ENCODE data around the gene EHBP1L1.

Gene EHBP1L1

GRCh38 chr11:65580031-65580692 is 4.3 kb downstream of the EHBP1L1 start:
- DNase-seq, result no peak

GRCh38 chr11:65580756-65581155 is 4.9 kb downstream of the EHBP1L1 start:
- DNase-seq, result no peak

GRCh38 chr11:65581928-65582327 is 6.1 kb downstream of the EHBP1L1 start:
- DNase-seq, result no peak

GRCh38 chr11:65583589-65583988 is 7.7 kb downstream of the EHBP1L1 start:
- DNase-seq, result no peak

- DNase-seq, result no peak
Measured at GRCh38 chr11:65584106-65584505, 8.3 kb downstream of the EHBP1L1 start.

DNA sequence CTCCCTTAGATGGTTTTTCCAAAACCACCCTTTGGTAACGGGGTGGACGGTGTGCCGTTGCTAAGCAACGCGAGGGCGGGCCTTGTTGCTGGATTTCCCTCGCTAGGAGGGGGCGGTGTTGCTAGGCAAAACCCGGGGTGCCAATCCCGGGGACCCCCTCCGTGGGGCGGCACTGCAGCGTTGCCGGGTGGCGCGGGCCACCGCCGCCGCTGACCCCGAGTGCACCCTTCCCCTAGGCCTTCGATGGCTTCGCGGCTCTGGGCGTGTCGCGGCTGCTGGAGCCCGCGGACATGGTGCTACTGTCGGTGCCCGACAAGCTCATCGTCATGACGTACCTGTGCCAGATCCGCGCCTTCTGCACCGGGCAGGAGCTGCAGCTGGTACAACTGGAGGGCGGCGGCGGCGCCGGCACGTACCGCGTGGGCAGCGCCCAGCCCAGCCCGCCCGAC is 8.9 kb downstream of the EHBP1L1 start:
- no peak for DNase-seq

- peak; percentile 49 for DNase-seq
Measured at GRCh38 chr11:65585396-65586246, 9.8 kb downstream of the EHBP1L1 start.

DNA sequence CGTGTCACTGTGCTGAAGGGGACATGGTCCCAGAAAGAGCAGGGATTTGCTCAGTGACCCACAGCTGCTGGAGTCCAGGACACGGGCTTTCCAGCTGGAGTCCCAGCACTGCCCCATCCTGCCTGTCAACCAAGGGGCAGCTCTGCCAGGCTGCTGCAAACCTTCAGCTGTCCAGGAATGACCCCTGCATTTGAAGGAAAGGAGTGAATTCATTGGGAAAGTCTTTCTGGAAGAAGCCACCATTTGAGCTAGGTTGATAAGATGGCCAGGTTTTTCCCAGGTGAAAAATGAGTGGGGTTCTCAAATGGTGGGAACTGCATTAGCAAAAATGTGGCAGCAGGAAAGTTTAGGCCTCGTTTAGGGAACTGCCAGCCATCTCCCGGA is 10.4 kb downstream of the EHBP1L1 start:
- DNase-seq, result no peak

DNA sequence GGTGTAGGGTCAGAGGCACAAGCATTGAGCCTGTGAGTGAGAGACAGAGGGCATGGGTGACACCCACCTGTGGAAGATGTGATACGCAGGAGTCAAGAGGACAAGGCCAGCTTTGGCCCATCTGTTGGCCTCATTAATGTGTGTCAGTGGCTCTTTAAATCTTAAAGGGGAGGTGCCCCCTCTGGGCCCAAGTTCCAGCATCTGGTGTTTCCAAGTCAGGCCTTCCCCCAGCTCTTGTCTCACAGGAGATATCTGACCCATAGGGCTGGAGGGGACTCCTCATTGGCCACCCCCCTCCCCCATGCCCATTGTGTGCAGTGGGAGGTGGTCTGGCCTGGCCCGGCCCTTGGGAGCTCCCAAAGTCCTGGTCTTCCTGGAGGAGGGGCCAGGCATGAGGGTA is 10.8 kb downstream of the EHBP1L1 start:
- DNase-seq, result no peak

- no peak for DNase-seq
Measured at GRCh38 chr11:65588199-65589054, 12.6 kb downstream of the EHBP1L1 start.

DNA sequence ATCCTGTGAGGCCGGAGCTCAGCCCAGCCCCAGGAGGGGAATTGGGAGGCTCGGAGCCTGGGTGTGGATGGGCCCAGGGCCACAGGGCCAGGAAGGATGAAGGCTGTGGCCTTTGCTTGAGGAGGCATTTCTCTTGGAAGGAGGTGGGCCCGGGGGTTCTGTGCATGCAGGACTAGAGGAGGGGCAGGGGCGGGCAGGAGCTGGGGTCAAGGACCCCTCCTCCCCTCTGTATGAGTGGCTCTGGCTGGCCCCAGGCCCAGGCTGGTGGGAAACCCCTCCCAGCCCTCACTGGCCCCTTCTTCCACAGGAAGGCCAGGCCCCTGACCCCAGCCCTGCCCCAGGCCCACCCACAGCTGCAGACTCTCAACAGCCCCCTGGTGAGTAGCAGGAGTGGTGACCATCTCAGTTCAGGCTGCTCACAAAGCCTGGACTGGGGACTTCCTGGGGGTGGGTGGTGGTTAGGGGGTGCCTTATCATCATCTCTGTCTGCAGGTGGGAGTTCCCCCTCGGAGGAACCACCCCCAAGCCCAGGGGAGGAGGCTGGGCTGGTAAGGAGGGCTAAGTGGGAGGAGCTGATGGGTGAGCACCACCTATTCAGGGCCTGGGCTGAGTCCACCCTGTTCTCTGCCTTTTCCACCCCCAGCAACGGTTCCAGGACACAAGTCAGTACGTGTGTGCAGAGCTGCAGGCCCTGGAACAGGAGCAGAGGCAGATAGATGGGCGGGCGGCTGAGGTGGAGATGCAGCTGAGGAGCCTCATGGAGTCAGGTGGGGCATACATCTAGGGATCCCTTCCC is 13.8 kb downstream of the EHBP1L1 start:
- DNase-seq, result no peak

- DNase-seq, result peak; percentile 54
Measured at GRCh38 chr11:65590240-65590738, 14.4 kb downstream of the EHBP1L1 start.

- peak; percentile 54 for DNase-seq
Measured at GRCh38 chr11:65591939-65592857, 16.3 kb downstream of the EHBP1L1 start.

- DNase-seq, result peak; percentile 70
Measured at GRCh38 chr11:65592858-65593517, 17.1 kb downstream of the EHBP1L1 start.

DNA sequence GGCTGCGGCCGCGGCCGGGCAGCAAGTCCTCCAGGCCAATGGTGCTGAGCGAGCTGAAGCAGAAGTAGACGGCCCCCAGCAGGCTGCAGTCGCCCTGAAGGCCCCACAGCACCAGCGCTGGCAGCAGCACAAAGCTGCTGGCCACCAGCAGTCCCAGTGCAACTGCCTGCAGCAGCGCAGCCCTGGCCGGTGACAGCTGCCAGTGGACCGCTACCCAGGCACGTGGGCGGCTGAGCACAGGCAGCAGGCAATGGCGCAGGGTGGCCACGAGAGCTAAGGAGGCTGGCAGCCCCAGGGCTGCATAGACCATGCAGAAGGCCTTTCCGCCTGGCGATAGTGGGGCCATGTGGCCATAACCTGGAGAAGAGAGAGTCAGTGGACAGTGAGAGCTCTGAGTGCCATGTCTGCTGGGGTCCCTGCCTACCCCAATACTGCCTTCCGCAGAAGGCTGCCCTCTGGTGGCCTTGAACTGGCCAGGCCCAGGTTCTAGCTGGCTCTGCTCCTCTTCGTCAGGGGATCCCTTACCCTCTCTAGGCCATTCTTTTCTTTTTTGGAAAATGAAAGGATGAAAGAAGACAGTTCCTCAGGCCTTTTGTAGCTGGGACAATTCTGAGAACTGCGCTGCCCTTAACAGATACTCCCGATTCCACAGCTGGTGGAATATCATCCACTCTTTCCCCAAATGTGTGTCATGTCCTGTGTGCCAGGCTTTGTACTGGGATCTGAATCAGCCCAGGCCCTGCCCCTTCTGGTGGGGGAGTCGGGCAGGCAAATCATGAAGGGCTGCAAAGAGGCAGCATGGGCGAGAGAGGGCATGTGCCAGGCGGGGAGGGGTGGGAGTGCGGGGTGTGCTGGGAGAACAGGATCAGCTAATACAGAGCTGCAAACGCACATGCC is 17.9 kb downstream of the EHBP1L1 start:
- DNase-seq, result peak; percentile 5

DNA sequence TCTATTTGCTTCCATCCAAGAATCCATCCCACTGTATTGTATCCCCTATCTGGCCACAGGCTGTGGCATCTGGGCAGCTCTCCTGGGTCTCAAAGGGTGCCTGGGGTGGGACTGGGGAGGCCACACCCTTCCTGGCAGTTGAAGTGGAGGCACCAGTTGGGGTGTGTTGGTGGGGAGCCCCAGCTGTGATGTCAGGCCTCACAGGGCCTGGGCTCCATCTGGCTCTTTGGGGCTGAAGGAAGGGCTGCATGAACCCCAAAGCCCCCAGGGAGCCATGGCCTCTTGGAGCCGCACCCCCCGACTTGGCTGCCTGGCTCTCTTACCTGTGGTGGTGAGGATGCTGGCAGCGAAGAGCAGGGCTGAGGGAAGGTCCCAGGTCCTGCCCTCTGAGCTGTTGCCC is 19.3 kb downstream of the EHBP1L1 start:
- DNase-seq, result no peak

GRCh38 chr11:65595543-65596281 is 19.9 kb downstream of the EHBP1L1 start, which contains the start of gene KCNK7:
Gene KCNK7 (minus strand): TSS chr11:65595800. CDS start chr11:65595772, 28 bp downstream.
- no peak for DNase-seq

DNA sequence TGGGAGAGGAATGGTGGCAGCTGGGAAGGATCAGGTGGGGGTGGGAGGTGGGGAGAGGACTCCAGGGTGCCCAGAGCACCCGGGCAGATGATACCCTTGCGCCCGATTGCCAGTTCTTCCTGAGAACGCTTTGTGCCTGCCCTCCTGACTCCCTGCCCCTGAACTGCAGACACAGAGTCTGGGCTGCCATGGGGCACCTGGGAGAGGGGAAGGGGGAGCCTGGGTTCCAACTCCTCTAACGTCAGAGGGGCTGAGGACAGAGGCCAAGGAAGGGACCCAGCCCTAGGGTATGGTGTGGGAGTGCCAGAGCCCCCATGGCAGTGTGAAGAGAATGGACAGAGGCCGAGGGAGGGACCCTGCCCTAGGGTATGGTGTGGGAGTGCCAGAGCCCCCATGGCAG is 20.7 kb downstream of the EHBP1L1 start:
- DNase-seq, result no peak

- no peak for DNase-seq
Measured at GRCh38 chr11:65598258-65598699, 22.4 kb downstream of the EHBP1L1 start.

Measured in NCI-H1105 treated with DMSO at 0.1 percent for 48 hours (cell line).